Measurements from ENCODE around the gene GALNT11.
"Not testable (repeated sequence)": the region's sequence is repeated elsewhere in the genome, so short reads cannot be mapped to it uniquely, and the experiment has no call there.

GALNT11 gene

DNA sequence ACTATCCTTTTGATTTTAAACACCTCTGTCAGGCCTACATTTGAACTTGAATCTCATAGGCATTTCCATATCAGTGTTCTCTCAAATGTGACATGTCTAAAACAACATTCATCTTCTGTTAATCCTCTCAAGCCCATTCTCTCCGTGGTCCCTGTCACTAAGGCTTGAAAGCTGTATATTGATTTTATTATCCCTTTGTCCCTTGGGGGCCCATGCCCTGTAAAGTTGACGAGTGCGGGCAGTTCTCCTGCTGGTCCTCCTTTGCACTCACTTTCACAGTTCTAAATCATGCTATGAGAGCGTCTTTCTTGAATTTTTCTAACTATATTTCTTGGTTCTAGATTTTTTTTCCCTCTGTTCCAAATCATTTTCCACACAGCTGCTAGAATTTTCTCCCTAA is 27.3 kb downstream of the GALNT11 start:
- Histone ChIP-seq H3K4me3 (ENCODE audit: low read length in 2 of 2) (no peak overlapping the region), H3K9me3 (ENCODE audit: control insufficient read depth in 2 of 2, low read length in 2 of 2) (no peaks in the 10 kb centered on the region), H3K9ac (ENCODE audit: low read length in 2 of 2) (no peak overlapping the region), H3K4me1 (ENCODE audit: control insufficient read depth, insufficient read depth, low read length) (peaks cover 8% of the 10 kb centered on the region), H3K36me3 (ENCODE audit: control insufficient read depth in 2 of 2, insufficient read depth in 2 of 2, low read length in 2 of 2) (no peaks in the 10 kb centered on the region), H3K27me3 (ENCODE audit: control insufficient read depth in 1 of 2, insufficient read depth in 2 of 2, low read length in 2 of 2) (no peaks in the 10 kb centered on the region), H3K27ac (ENCODE audit: low read length) (no peak overlapping the region)

- H3K27ac ChIP-seq (ENCODE audit: low read length), result no peak overlapping the region
- H3K9ac ChIP-seq (ENCODE audit: low read length in 2 of 2), result no peak overlapping the region
- no peak overlapping the region for H3K4me3 ChIP-seq (ENCODE audit: low read length in 2 of 2)
Observed at GRCh38 chr7:152054367-152055230, 29.1 kb downstream of the GALNT11 start.

DNA sequence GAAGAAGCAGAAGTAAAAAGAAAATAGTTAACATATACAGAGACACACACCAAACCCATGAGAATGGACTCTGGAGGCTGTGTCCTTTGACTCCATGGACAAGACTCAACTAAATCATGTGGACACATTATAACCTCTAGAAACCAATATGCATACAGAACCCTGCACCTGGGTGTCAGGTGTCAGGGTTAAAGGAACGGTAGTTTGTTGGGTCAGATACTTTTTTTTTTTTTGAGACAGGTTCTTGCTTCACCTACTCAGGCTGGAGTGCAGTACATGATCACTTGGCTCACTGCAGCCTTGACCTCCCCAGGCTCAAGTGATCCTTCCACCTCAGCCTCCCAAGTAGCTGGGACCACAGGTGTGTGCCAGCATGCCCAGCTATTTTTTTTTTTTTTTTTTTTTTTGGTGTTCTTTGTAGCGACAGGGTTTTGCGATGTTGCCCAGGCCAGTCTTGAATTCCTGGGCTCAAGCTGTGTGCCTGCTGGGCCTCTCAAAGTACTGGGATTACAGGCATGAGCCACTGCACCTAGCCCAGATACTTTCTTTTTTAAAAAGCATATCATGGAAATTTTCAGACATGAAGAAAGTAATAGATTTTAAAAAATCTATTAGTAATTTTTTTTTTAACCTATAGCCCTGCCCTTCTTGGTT is 31.3 kb downstream of the GALNT11 start:
- H3K4me3 ChIP-seq (ENCODE audit: low read length in 2 of 2), result no peak overlapping the region
- no peak overlapping the region for H3K9ac ChIP-seq (ENCODE audit: low read length in 2 of 2)
- H3K4me1 ChIP-seq (ENCODE audit: control insufficient read depth, insufficient read depth, low read length), result peaks cover 3% of the 10 kb centered on the region
- no peaks in the 10 kb centered on the region for H3K9me3 ChIP-seq (ENCODE audit: control insufficient read depth in 2 of 2, low read length in 2 of 2)
- no peaks in the 10 kb centered on the region for H3K36me3 ChIP-seq (ENCODE audit: control insufficient read depth in 2 of 2, insufficient read depth in 2 of 2, low read length in 2 of 2)
- no peak overlapping the region for H3K27ac ChIP-seq (ENCODE audit: low read length)
- no peaks in the 10 kb centered on the region for H3K27me3 ChIP-seq (ENCODE audit: control insufficient read depth in 1 of 2, insufficient read depth in 2 of 2, low read length in 2 of 2)

More at GRCh38 chr7:152054367-152055230, 29.1 kb downstream of the GALNT11 start:
- H3K27me3 ChIP-seq (ENCODE audit: control insufficient read depth in 1 of 2, insufficient read depth in 2 of 2, low read length in 2 of 2), result no peaks in the 10 kb centered on the region
- H3K4me1 ChIP-seq (ENCODE audit: control insufficient read depth, insufficient read depth, low read length), result peaks cover 8% of the 10 kb centered on the region
- no peaks in the 10 kb centered on the region for H3K9me3 ChIP-seq (ENCODE audit: control insufficient read depth in 2 of 2, low read length in 2 of 2)
- no peaks in the 10 kb centered on the region for H3K36me3 ChIP-seq (ENCODE audit: control insufficient read depth in 2 of 2, insufficient read depth in 2 of 2, low read length in 2 of 2)

GRCh38 chr7:152059311-152059710 is 33.8 kb downstream of the GALNT11 start:
- Histone ChIP-seq H3K9ac (ENCODE audit: low read length in 2 of 2) (no peak overlapping the region), H3K4me3 (ENCODE audit: low read length in 2 of 2) (no peak overlapping the region), H3K9me3 (ENCODE audit: control insufficient read depth in 2 of 2, low read length in 2 of 2) (no peaks in the 10 kb centered on the region), H3K4me1 (ENCODE audit: control insufficient read depth, insufficient read depth, low read length) (peaks cover 3% of the 10 kb centered on the region), H3K36me3 (ENCODE audit: control insufficient read depth in 2 of 2, insufficient read depth in 2 of 2, low read length in 2 of 2) (no peaks in the 10 kb centered on the region), H3K27me3 (ENCODE audit: control insufficient read depth in 1 of 2, insufficient read depth in 2 of 2, low read length in 2 of 2) (no peaks in the 10 kb centered on the region), H3K27ac (ENCODE audit: low read length) (no peak overlapping the region)

- not testable (repeated sequence) for H3K4me3 ChIP-seq (ENCODE audit: low read length in 2 of 2); H3K4me1 ChIP-seq (ENCODE audit: control insufficient read depth, insufficient read depth, low read length); H3K27me3 ChIP-seq (ENCODE audit: control insufficient read depth in 1 of 2, insufficient read depth in 2 of 2, low read length in 2 of 2); H3K9me3 ChIP-seq (ENCODE audit: control insufficient read depth in 2 of 2, low read length in 2 of 2); H3K9ac ChIP-seq (ENCODE audit: low read length in 2 of 2); H3K36me3 ChIP-seq (ENCODE audit: control insufficient read depth in 2 of 2, insufficient read depth in 2 of 2, low read length in 2 of 2); H3K27ac ChIP-seq (ENCODE audit: low read length)
Observed at GRCh38 chr7:152061086-152061485, 35.6 kb downstream of the GALNT11 start.

DNA sequence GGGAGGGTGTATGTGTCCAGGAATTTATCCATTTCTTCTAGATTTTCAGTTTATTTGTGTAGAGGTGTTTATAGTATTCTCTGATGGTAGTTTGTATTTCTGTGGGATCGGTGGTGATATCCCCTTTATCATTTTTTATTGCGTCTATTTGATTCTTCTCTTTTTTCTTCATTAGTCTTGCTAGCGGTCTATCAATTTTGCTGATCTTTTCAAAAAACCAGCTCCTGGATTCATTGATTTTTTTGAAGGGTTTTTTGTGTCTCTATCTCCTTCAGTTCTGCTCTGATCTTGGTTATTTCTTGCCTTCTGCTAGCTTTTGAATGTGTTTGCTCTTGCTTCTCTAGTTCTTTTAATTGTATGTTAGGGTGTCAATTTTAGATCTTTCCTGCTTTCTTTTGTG is 37.7 kb downstream of the GALNT11 start:
- not testable (repeated sequence) for H3K4me3 ChIP-seq (ENCODE audit: low read length in 2 of 2); H3K4me1 ChIP-seq (ENCODE audit: control insufficient read depth, insufficient read depth, low read length); H3K27ac ChIP-seq (ENCODE audit: low read length); H3K9me3 ChIP-seq (ENCODE audit: control insufficient read depth in 2 of 2, low read length in 2 of 2); H3K27me3 ChIP-seq (ENCODE audit: control insufficient read depth in 1 of 2, insufficient read depth in 2 of 2, low read length in 2 of 2); H3K36me3 ChIP-seq (ENCODE audit: control insufficient read depth in 2 of 2, insufficient read depth in 2 of 2, low read length in 2 of 2); H3K9ac ChIP-seq (ENCODE audit: low read length in 2 of 2)

GRCh38 chr7:152063821-152064220 is 38.3 kb downstream of the GALNT11 start:
- not testable (repeated sequence) for H3K27me3 ChIP-seq (ENCODE audit: control insufficient read depth in 1 of 2, insufficient read depth in 2 of 2, low read length in 2 of 2); H3K4me1 ChIP-seq (ENCODE audit: control insufficient read depth, insufficient read depth, low read length); H3K4me3 ChIP-seq (ENCODE audit: low read length in 2 of 2); H3K9ac ChIP-seq (ENCODE audit: low read length in 2 of 2); H3K9me3 ChIP-seq (ENCODE audit: control insufficient read depth in 2 of 2, low read length in 2 of 2); H3K27ac ChIP-seq (ENCODE audit: low read length); H3K36me3 ChIP-seq (ENCODE audit: control insufficient read depth in 2 of 2, insufficient read depth in 2 of 2, low read length in 2 of 2)

GRCh38 chr7:152065800-152066344 is 40.4 kb downstream of the GALNT11 start:
- H3K27ac ChIP-seq (ENCODE audit: low read length); H3K36me3 ChIP-seq (ENCODE audit: control insufficient read depth in 2 of 2, insufficient read depth in 2 of 2, low read length in 2 of 2); H3K4me1 ChIP-seq (ENCODE audit: control insufficient read depth, insufficient read depth, low read length); H3K27me3 ChIP-seq (ENCODE audit: control insufficient read depth in 1 of 2, insufficient read depth in 2 of 2, low read length in 2 of 2); H3K9me3 ChIP-seq (ENCODE audit: control insufficient read depth in 2 of 2, low read length in 2 of 2); H3K4me3 ChIP-seq (ENCODE audit: low read length in 2 of 2); H3K9ac ChIP-seq (ENCODE audit: low read length in 2 of 2): not testable (repeated sequence)

GRCh38 chr7:152072421-152072820 is 46.9 kb downstream of the GALNT11 start:
- Histone ChIP-seq H3K27me3 (ENCODE audit: control insufficient read depth in 1 of 2, insufficient read depth in 2 of 2, low read length in 2 of 2) (no peaks in the 10 kb centered on the region), H3K4me1 (ENCODE audit: control insufficient read depth, insufficient read depth, low read length) (peaks cover 7% of the 10 kb centered on the region), H3K27ac (ENCODE audit: low read length) (no peak overlapping the region), H3K36me3 (ENCODE audit: control insufficient read depth in 2 of 2, insufficient read depth in 2 of 2, low read length in 2 of 2) (no peaks in the 10 kb centered on the region), H3K4me3 (ENCODE audit: low read length in 2 of 2) (no peak overlapping the region), H3K9ac (ENCODE audit: low read length in 2 of 2) (no peak overlapping the region), H3K9me3 (ENCODE audit: control insufficient read depth in 2 of 2, low read length in 2 of 2) (no peaks in the 10 kb centered on the region)

DNA sequence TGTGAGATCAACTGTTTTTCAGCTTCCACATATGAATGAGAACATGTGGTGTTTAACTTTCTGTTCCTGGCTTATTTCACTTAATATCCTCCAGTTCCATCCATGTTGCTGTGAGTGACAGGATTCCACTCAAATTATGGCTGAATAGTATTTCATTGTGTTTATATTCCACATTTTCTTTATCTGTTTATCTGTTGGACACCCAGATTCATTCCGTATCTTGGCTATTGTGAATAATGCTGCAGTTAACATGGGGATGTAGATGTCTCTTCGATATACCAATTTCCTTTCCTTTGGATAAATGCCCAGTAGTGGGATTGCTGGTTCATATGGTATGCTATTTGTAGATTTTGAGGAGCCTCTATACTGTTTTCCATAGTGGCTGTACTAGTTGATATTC is 47.9 kb downstream of the GALNT11 start:
- H3K4me1 ChIP-seq (ENCODE audit: control insufficient read depth, insufficient read depth, low read length), result peaks cover 8% of the 10 kb centered on the region
- H3K9ac ChIP-seq (ENCODE audit: low read length in 2 of 2), result no peak overlapping the region
- H3K27me3 ChIP-seq (ENCODE audit: control insufficient read depth in 1 of 2, insufficient read depth in 2 of 2, low read length in 2 of 2), result no peaks in the 10 kb centered on the region
- no peaks in the 10 kb centered on the region for H3K9me3 ChIP-seq (ENCODE audit: control insufficient read depth in 2 of 2, low read length in 2 of 2)
- no peak overlapping the region for H3K4me3 ChIP-seq (ENCODE audit: low read length in 2 of 2)
- no peaks in the 10 kb centered on the region for H3K36me3 ChIP-seq (ENCODE audit: control insufficient read depth in 2 of 2, insufficient read depth in 2 of 2, low read length in 2 of 2)
- H3K27ac ChIP-seq (ENCODE audit: low read length), result no peak overlapping the region

- H3K27me3 ChIP-seq (ENCODE audit: control insufficient read depth in 1 of 2, insufficient read depth in 2 of 2, low read length in 2 of 2), result no peaks in the 10 kb centered on the region
- no peak overlapping the region for H3K9ac ChIP-seq (ENCODE audit: low read length in 2 of 2)
- H3K27ac ChIP-seq (ENCODE audit: low read length), result no peak overlapping the region
- peaks cover 8% of the 10 kb centered on the region for H3K4me1 ChIP-seq (ENCODE audit: control insufficient read depth, insufficient read depth, low read length)
- no peak overlapping the region for H3K4me3 ChIP-seq (ENCODE audit: low read length in 2 of 2)
- H3K36me3 ChIP-seq (ENCODE audit: control insufficient read depth in 2 of 2, insufficient read depth in 2 of 2, low read length in 2 of 2), result no peaks in the 10 kb centered on the region
- no peaks in the 10 kb centered on the region for H3K9me3 ChIP-seq (ENCODE audit: control insufficient read depth in 2 of 2, low read length in 2 of 2)
Observed at GRCh38 chr7:152074673-152075072, 49.2 kb downstream of the GALNT11 start.

All from stomach smooth muscle (tissue), 2 donors.